CD4-positive, CD25-positive, alpha-beta regulatory T cell (primary cell): ENCODE data around the gene PIK3CD. TPM values are rescaled to one million over a fixed set of nuclear protein-coding genes. Genes with fewer than 3 reads are reported as not detected.

ENCODE experiments used
- ATAC-seq, 2 donors: fragments of 150-1000 bp; cut with Tn5 transposase; one replicate each; pipeline ENCODE4 v1.10.0; 2021; ENCODE audit warnings: low read depth in 2 of 2, moderate number of reproducible peaks in 2 of 2, moderate library complexity in 1 of 2
- DNase-seq, 3 donors: peaks; one replicate each; pipeline versions ENCODE4 v3.0.0 to v3.0.0-alpha.2; 2012 to 2022; ENCODE audit warnings: mixed read lengths in 1 of 3
- H3K27ac ChIP-seq: one replicate; pipeline ENCODE4 v1.7.0; 2013; ENCODE audit warnings: mild to moderate bottlenecking, low read length; ENCODE audit not compliant: insufficient read depth, poor library complexity, severe bottlenecking
- H3K27me3 ChIP-seq: one replicate; pipeline ENCODE4 v1.7.0; 2013; ENCODE audit warnings: low read length; ENCODE audit not compliant: control insufficient read depth, insufficient read depth
- H3K36me3 ChIP-seq: one replicate; pipeline ENCODE4 v1.7.0; 2013; ENCODE audit warnings: mild to moderate bottlenecking, low read length, moderate library complexity; ENCODE audit not compliant: control insufficient read depth, insufficient read depth
- H3K4me1 ChIP-seq: 2 replicates; pipeline ENCODE4 v1.7.0; 2013; ENCODE audit warnings: mild to moderate bottlenecking, low read length; ENCODE audit not compliant: insufficient read depth, control insufficient read depth, poor library complexity, severe bottlenecking
- H3K4me3 ChIP-seq: one replicate; pipeline ENCODE4 v1.7.0; 2013; ENCODE audit warnings: low read depth, mild to moderate bottlenecking, low read length, moderate library complexity
- H3K9me3 ChIP-seq, 2 experiments: 1 replicate in 1 of 2; 2 replicates in 1 of 2; pipeline ENCODE4 v1.7.0; 2013; ENCODE audit warnings: low read length in 2 of 2, mild to moderate bottlenecking in 1 of 2, moderate library complexity in 1 of 2; ENCODE audit not compliant: control insufficient read depth in 2 of 2
- H3K27ac Mint-ChIP-seq, 3 donors: one replicate each; pipeline ENCODE4 v1.8.0; 2020 to 2022; ENCODE audit warnings: mild to moderate bottlenecking in 3 of 3, mixed read lengths in 3 of 3, moderate library complexity in 2 of 3
- H3K27me3 Mint-ChIP-seq: one replicate; pipeline ENCODE4 v1.8.0; 2022; ENCODE audit warnings: mild to moderate bottlenecking, mixed read lengths
- H3K36me3 Mint-ChIP-seq: one replicate; pipeline ENCODE4 v1.8.0; 2020; ENCODE audit warnings: mixed read lengths
- H3K4me1 Mint-ChIP-seq, 4 donors: one replicate each; pipeline ENCODE4 v1.8.0; 2020 to 2022; ENCODE audit warnings: mixed read lengths in 4 of 4, mild to moderate bottlenecking in 1 of 4
- H3K4me3 Mint-ChIP-seq, 4 donors: one replicate each; pipeline ENCODE4 v1.8.0; 2020 to 2022; ENCODE audit warnings: mild to moderate bottlenecking in 4 of 4, mixed read lengths in 4 of 4, moderate library complexity in 3 of 4
- H3K9me3 Mint-ChIP-seq, 7 donors: one replicate each; pipeline ENCODE4 v1.8.0; 2020 to 2022; ENCODE audit warnings: mixed read lengths in 7 of 7, mild to moderate bottlenecking in 3 of 7, moderate library complexity in 2 of 7
- polyA plus RNA-seq, 4 donors: library from polyadenylated mRNA; unstranded; fragments of 300-500 nt; fragmentation: Illumina TruSeq; gene quantifications; one replicate each; pipeline ENCODE4 v1.2.3, GENCODE V29; 2021
- total RNA-seq: library from RNA; stranded (reverse); gene quantifications from one replicate; pipeline ENCODE4 v1.2.3, GENCODE V29; 2022

Gene PIK3CD
- total and polyA plus RNA-seq, 5 donors from 2014 or later, result 47.3 to 187 (median 55.4) TPM

DNA sequence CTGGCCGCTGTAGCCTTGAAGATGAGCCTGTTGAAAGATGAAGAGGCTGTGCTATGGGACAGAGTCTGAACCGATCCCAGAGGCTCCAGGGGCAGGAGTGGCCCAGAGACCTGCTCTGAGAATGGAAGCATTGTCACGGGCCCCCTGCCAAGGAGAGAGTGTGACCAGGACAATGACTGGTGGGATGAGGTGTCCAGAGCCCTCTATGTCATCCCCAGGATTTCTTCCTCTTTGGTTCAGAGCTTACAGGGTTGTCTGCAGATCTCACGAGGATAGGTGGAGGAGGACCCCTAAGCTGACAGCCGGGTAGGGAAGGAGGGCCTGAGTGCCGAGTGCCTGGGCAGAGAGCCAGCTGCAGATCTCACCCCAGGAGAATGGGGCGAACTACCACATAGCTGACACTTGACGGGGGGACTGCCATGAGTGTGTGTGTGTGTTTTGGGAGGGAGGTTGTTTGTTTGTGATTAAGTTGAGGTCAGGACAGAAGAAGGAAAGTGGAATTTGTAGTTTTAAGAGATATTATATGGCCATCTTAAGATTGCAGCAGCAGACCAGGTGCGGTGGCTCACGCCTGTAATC, 25.4 kb downstream of the PIK3CD start:
- no peaks in the 10 kb centered on the region for H3K9me3 ChIP-seq
- peak overlapping the region in 2 of 4 donors; percentile 7 to 41 for H3K4me3 Mint-ChIP-seq
- no peak overlapping the region for H3K4me3 ChIP-seq
- peaks cover 39% of the 10 kb centered on the region for H3K36me3 ChIP-seq
- peaks cover 21% of the 10 kb centered on the region for H3K36me3 Mint-ChIP-seq
- H3K27ac Mint-ChIP-seq, result peak overlapping the region; percentile 78 to 90 (median 85)
- DNase-seq, result no peak
- no peaks in the 10 kb centered on the region for H3K27me3 ChIP-seq
- H3K9me3 Mint-ChIP-seq, result no peaks in the 10 kb centered on the region
- H3K27ac ChIP-seq, result peak overlapping the region; percentile 37
- H3K4me1 Mint-ChIP-seq, result peaks cover 13 to 84% (median 43%) of the 10 kb centered on the region in 4 donors
- peaks cover 36% of the 10 kb centered on the region for H3K4me1 ChIP-seq
- no peaks in the 10 kb centered on the region for H3K27me3 Mint-ChIP-seq
- no peak for ATAC-seq

DNA sequence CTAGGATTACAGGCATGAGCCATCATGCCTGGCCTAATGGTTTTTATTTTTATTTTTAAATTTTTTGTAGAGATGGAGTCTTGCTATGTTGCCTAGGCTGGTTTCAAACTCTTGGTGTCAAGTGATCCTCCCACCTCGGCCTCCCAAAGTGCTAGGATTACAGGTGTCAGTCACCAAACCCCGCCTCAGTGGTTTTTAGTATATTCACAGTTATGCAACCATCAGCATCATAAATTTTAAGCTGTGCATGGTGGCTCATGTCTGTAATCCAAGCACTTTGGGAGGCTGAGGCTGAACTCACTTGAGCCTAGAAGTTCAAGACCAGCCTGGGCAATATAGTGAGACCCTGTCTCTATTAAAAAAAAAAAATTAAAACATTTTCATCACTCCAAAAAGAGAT, 28.6 kb downstream of the PIK3CD start:
- Histone ChIP-seq H3K27ac (no peak overlapping the region), H3K36me3 (peaks cover 29% of the 10 kb centered on the region), H3K4me3 (no peak overlapping the region), H3K27me3 (no peaks in the 10 kb centered on the region), H3K4me1 (peaks cover 37% of the 10 kb centered on the region), H3K9me3 (no peaks in the 10 kb centered on the region)
- H3K4me1 Mint-ChIP-seq, result peaks cover 6 to 84% (median 39%) of the 10 kb centered on the region in 4 donors
- H3K27ac Mint-ChIP-seq, result peak overlapping the region in 1 of 3 donors; percentile 34
- peaks cover 19% of the 10 kb centered on the region for H3K36me3 Mint-ChIP-seq
- DNase-seq (no peak), ATAC-seq (no peak)
- peak overlapping the region in 1 of 4 donors; percentile 31 for H3K4me3 Mint-ChIP-seq
- H3K9me3 Mint-ChIP-seq, result no peaks in the 10 kb centered on the region
- H3K27me3 Mint-ChIP-seq, result no peaks in the 10 kb centered on the region

GRCh38 chr1:9680828-9681227, 29.3 kb downstream of the PIK3CD start:
- Mint-ChIP-seq H3K27ac (peak overlapping the region in 2 of 3 donors; percentile 34 to 65), H3K4me3 (peak overlapping the region in 3 of 4 donors; percentile 12 to 67 (median 31)), H3K4me1 (peaks cover 9 to 85% (median 42%) of the 10 kb centered on the region in 4 donors), H3K36me3 (peaks cover 19% of the 10 kb centered on the region), H3K9me3 (no peaks in the 10 kb centered on the region), H3K27me3 (no peaks in the 10 kb centered on the region)
- no peaks in the 10 kb centered on the region for H3K9me3 ChIP-seq
- ATAC-seq (no peak), DNase-seq (no peak)
- peaks cover 29% of the 10 kb centered on the region for H3K36me3 ChIP-seq
- H3K27me3 ChIP-seq, result no peaks in the 10 kb centered on the region
- no peak overlapping the region for H3K4me3 ChIP-seq
- H3K4me1 ChIP-seq, result peaks cover 40% of the 10 kb centered on the region
- H3K27ac ChIP-seq, result peak overlapping the region; percentile 23

GRCh38 chr1:9684801-9685200, 33.3 kb downstream of the PIK3CD start:
- Histone ChIP-seq H3K27ac (peak overlapping the region; percentile 18), H3K4me3 (no peak overlapping the region), H3K27me3 (no peaks in the 10 kb centered on the region), H3K9me3 (no peaks in the 10 kb centered on the region), H3K4me1 (peaks cover 57% of the 10 kb centered on the region), H3K36me3 (peaks cover 8% of the 10 kb centered on the region)
- Mint-ChIP-seq H3K4me3 (peak overlapping the region in 2 of 4 donors; percentile 4 to 56), H3K27ac (peak overlapping the region in 1 of 3 donors; percentile 78), H3K36me3 (peaks cover 5% of the 10 kb centered on the region), H3K9me3 (no peaks in the 10 kb centered on the region), H3K27me3 (no peaks in the 10 kb centered on the region), H3K4me1 (peaks cover 13 to 78% (median 36%) of the 10 kb centered on the region in 4 donors)
- ATAC-seq, result no peak
- DNase-seq, result no peak

DNA sequence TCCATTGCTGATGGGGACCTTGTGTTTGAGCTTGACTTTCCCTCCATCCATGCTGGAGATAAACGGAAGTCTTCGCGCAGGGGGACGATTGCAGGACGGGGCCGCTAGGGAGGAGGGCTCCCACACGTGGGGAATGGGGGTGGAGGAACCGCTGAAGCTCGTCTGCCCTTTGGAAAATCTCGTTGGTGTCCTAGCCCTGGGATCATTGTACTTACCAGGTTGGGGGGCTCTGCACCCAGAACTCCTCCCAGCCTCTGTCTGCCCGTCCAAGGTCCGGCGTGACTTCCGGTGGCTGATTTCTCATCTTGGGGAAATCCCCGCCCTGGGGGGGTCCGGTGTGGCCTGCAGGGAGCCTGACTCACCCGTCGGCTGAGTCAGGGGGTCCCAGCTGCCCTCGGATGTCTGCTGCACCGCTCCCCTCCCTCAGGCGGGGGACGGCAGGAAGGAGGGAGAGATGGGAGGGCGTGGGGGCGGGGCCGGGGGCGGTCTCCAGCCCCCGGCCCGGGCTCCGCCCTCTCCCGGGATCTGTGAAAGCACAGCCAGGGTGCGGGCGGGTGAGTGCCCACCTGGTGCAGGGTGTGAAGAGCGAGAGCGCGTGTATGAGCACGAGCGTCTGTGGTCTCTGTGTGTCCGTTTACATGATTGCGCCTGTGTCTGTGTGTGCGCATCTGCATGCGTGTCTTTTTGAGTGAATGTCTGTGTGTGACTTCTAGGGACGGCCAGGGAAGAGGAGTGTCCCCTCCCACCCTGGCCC, 35.8 kb downstream of the PIK3CD start:
- no peaks in the 10 kb centered on the region for H3K27me3 ChIP-seq
- H3K4me1 ChIP-seq, result peaks cover 73% of the 10 kb centered on the region
- no peaks in the 10 kb centered on the region for H3K9me3 ChIP-seq
- Mint-ChIP-seq H3K4me1 (peaks cover 18 to 83% (median 36%) of the 10 kb centered on the region in 4 donors), H3K9me3 (no peaks in the 10 kb centered on the region), H3K36me3 (peaks cover 13% of the 10 kb centered on the region), H3K27me3 (no peaks in the 10 kb centered on the region), H3K27ac (peak overlapping the region; percentile 68 to 94 (median 79)), H3K4me3 (peak overlapping the region; percentile 76 to 94 (median 84))
- peak overlapping the region; percentile 82 for H3K27ac ChIP-seq
- peak overlapping the region; percentile 66 for H3K4me3 ChIP-seq
- peaks cover 18% of the 10 kb centered on the region for H3K36me3 ChIP-seq
- ATAC-seq (peak; percentile 35 to 44), DNase-seq (peak; percentile 38 to 67 (median 66))

- H3K27me3 Mint-ChIP-seq, result no peaks in the 10 kb centered on the region
- H3K9me3 ChIP-seq, result no peaks in the 10 kb centered on the region
- no peaks in the 10 kb centered on the region for H3K9me3 Mint-ChIP-seq
- peak overlapping the region; percentile 66 for H3K4me3 ChIP-seq
- peaks cover 23% of the 10 kb centered on the region for H3K36me3 ChIP-seq
- no peaks in the 10 kb centered on the region for H3K27me3 ChIP-seq
- H3K27ac ChIP-seq, result peak overlapping the region; percentile 82
- H3K4me3 Mint-ChIP-seq, result peak overlapping the region; percentile 76 to 94 (median 84)
- H3K27ac Mint-ChIP-seq, result peak overlapping the region in 2 of 3 donors; percentile 76 to 94
- H3K4me1 ChIP-seq, result peaks cover 70% of the 10 kb centered on the region
- ATAC-seq (no peak), DNase-seq (peak in 1 of 3 donors; percentile 16)
- peaks cover 17% of the 10 kb centered on the region for H3K36me3 Mint-ChIP-seq
- H3K4me1 Mint-ChIP-seq, result peaks cover 18 to 83% (median 37%) of the 10 kb centered on the region in 4 donors
Observed at GRCh38 chr1:9687874-9688582, 36.5 kb downstream of the PIK3CD start.

DNA sequence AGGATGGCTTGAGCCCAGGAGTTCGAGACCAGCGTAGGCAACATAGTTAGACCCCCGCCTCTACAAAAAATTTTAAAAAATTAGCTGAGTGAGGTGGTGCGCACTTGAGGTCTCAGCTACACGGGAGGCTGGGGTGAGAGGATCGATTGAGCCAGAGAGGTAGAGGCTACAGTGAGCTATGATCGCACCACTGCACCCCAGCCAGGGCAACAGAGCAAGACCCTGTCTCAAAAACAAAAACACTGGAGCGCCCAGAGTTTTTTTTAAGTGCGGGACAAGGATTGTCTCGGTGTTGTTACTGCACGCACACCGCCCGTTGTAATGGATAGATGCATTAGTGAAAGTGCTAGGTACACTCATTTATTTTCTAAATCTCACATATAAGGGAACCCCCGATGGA, 37.1 kb downstream of the PIK3CD start:
- H3K4me1 Mint-ChIP-seq, result peaks cover 18 to 79% (median 35%) of the 10 kb centered on the region in 4 donors
- Histone ChIP-seq H3K27me3 (no peaks in the 10 kb centered on the region), H3K36me3 (peaks cover 24% of the 10 kb centered on the region), H3K9me3 (no peaks in the 10 kb centered on the region), H3K4me1 (peaks cover 70% of the 10 kb centered on the region), H3K27ac (peak overlapping the region; percentile 82), H3K4me3 (peak overlapping the region; percentile 65)
- no peak for ATAC-seq
- no peaks in the 10 kb centered on the region for H3K27me3 Mint-ChIP-seq
- H3K9me3 Mint-ChIP-seq, result no peaks in the 10 kb centered on the region
- H3K4me3 Mint-ChIP-seq, result peak overlapping the region; percentile 76 to 94 (median 84)
- peaks cover 16% of the 10 kb centered on the region for H3K36me3 Mint-ChIP-seq
- H3K27ac Mint-ChIP-seq, result peak overlapping the region in 2 of 3 donors; percentile 76 to 93
- no peak for DNase-seq
